ENCODE results near the gene COX10.
A peak's percentile ranks its signal among the peaks of the same experiment; 100 is the strongest.

The COX10 gene

GRCh38 chr17:14103836-14104235 is 34.5 kb downstream of the COX10 start:
- TF ChIP-seq CTCF (IDR thresholded peaks at IDR 0.05; ENCODE audit: extremely low read depth, missing control alignments): no peak
- no peak for DNase-seq (ENCODE audit: low spot score)

- DNase-seq (ENCODE audit: low spot score): no peak
- TF ChIP-seq CTCF (IDR thresholded peaks at IDR 0.05; ENCODE audit: extremely low read depth, missing control alignments): no peak
Measured at GRCh38 chr17:14104734-14105133, 35.4 kb downstream of the COX10 start.

- TF ChIP-seq CTCF (IDR thresholded peaks at IDR 0.05; ENCODE audit: extremely low read depth, missing control alignments): no peak
Measured at GRCh38 chr17:14107889-14108288, 38.6 kb downstream of the COX10 start.

GRCh38 chr17:14112407-14112806 is 43.1 kb downstream of the COX10 start:
- no peak for TF ChIP-seq CTCF (IDR thresholded peaks at IDR 0.05; ENCODE audit: extremely low read depth, missing control alignments)
- DNase-seq (ENCODE audit: low spot score): no peak

More at GRCh38 chr17:14107889-14108288, 38.6 kb downstream of the COX10 start:
- DNase-seq (ENCODE audit: low spot score): no peak

GRCh38 chr17:14113137-14113536 is 43.8 kb downstream of the COX10 start:
- DNase-seq (ENCODE audit: low spot score): no peak
- no peak for TF ChIP-seq CTCF (IDR thresholded peaks at IDR 0.05; ENCODE audit: extremely low read depth, missing control alignments)

GRCh38 chr17:14116263-14117024 is 47.1 kb downstream of the COX10 start:
- no peak for DNase-seq (ENCODE audit: low spot score)
- no peak for TF ChIP-seq CTCF (IDR thresholded peaks at IDR 0.05; ENCODE audit: extremely low read depth, missing control alignments)

- TF ChIP-seq CTCF (IDR thresholded peaks at IDR 0.05; ENCODE audit: extremely low read depth, missing control alignments): no peak
- peak; percentile 16 for DNase-seq (ENCODE audit: low spot score)
Measured at GRCh38 chr17:14118951-14119350, 49.6 kb downstream of the COX10 start.

All from GM20000 (cell line).